GM12878 (cell line): ENCODE data around the gene METRNL.
"Not testable (repeated sequence)": the region's sequence is repeated elsewhere in the genome, so short reads cannot be mapped to it uniquely, and the experiment has no call there.

Experiments
- BACH1 ChIP-seq: fragments of 450-650 bp; IDR thresholded peaks from 2 replicates; pipeline ENCODE4 v1.6.1; 2017; ENCODE audit warnings: mild to moderate bottlenecking, borderline replicate concordance
- CTCF ChIP-seq, 3 experiments: IDR thresholded peaks in 2 of 3; conservative IDR thresholded peaks in 1 of 3; 2 replicates each; pipeline ENCODE4 v1.5.1; 2011; ENCODE audit warnings: low read depth in 3 of 3, low read length in 3 of 3, mild to moderate bottlenecking in 3 of 3, control low read depth in 2 of 3, moderate library complexity in 2 of 3, inconsistent platforms in 1 of 3, mixed read lengths in 1 of 3; ENCODE audit not compliant: control insufficient read depth in 2 of 3, insufficient read depth in 1 of 3; ENCODE audit errors: extremely low read depth in 1 of 3
- POLR2AphosphoS5 ChIP-seq: IDR thresholded peaks from 2 replicates; pipeline ENCODE4 v1.6.1; 2011; ENCODE audit warnings: mild to moderate bottlenecking, low read length, inconsistent platforms
- SMC3 ChIP-seq: IDR thresholded peaks from 2 replicates; pipeline ENCODE4 v1.6.1; 2011; ENCODE audit warnings: low read length, improper control_type of control experiment, borderline replicate concordance
- TBL1XR1 ChIP-seq: IDR thresholded peaks from 2 replicates; pipeline ENCODE4 v1.6.1; 2012; ENCODE audit warnings: low read depth, low read length, improper control_type of control experiment
- USF2 ChIP-seq: IDR thresholded peaks from 2 replicates; pipeline ENCODE4 v1.6.1; 2011; ENCODE audit warnings: low read depth, low read length, improper control_type of control experiment, borderline replicate concordance
- ZZZ3 ChIP-seq: IDR thresholded peaks from 2 replicates; pipeline ENCODE4 v1.6.1; 2011; ENCODE audit warnings: low read depth; ENCODE audit not compliant: control insufficient read depth, insufficient read length

GRCh38 chr17:83139541-83140248, 60.3 kb downstream of the METRNL start:
- TF ChIP-seq TBL1XR1; ZZZ3; BACH1; CTCF (IDR thresholded peaks at IDR 0.05 in 2 of 3, conservative IDR thresholded peaks at IDR 0.05 in 1 of 3; ENCODE audit: control insufficient read depth in 2 of 3, extremely low read depth in 1 of 3, insufficient read depth in 1 of 3, low read depth in 3 of 3, low read length in 3 of 3); POLR2AphosphoS5; SMC3; USF2: not testable (repeated sequence)
